NCI-H748 (cell line): ENCODE results near the gene CFAP410.

Source experiments
- DNase-seq: peaks from one replicate; lab custom pipeline; 2025; ENCODE audit not compliant: unreplicated experiment; lab: John Stamatoyannopoulos, UW

The CFAP410 gene

GRCh38 chr21:44318489-44319285 is 20.5 kb downstream of the CFAP410 start:
- no peak for DNase-seq

- DNase-seq = no peak
Observed at GRCh38 chr21:44317871-44318270, 21.3 kb downstream of the CFAP410 start.

- DNase-seq = no peak
Observed at GRCh38 chr21:44317241-44317782, 21.9 kb downstream of the CFAP410 start.

- no peak for DNase-seq
Observed at GRCh38 chr21:44316277-44316900, 22.8 kb downstream of the CFAP410 start.

GRCh38 chr21:44315691-44316203 is 23.4 kb downstream of the CFAP410 start:
- no peak for DNase-seq

- DNase-seq = no peak
Observed at GRCh38 chr21:44314561-44314960, 24.6 kb downstream of the CFAP410 start.

GRCh38 chr21:44314128-44314527 is 25.1 kb downstream of the CFAP410 start:
- DNase-seq = no peak

- DNase-seq = no peak
Observed at GRCh38 chr21:44313451-44313850, 25.7 kb downstream of the CFAP410 start.

GRCh38 chr21:44312716-44313115 is 26.5 kb downstream of the CFAP410 start:
- DNase-seq = no peak

- no peak for DNase-seq
Observed at GRCh38 chr21:44312089-44312488, 27.1 kb downstream of the CFAP410 start.

GRCh38 chr21:44310628-44311507 is 28.3 kb downstream of the CFAP410 start:
- no peak for DNase-seq

GRCh38 chr21:44306936-44307704 is 32.1 kb downstream of the CFAP410 start:
- no peak for DNase-seq

- no peak for DNase-seq
Observed at GRCh38 chr21:44305691-44306090, 33.5 kb downstream of the CFAP410 start.

- peak; percentile 27 for DNase-seq
Observed at GRCh38 chr21:44304877-44305293, 34.3 kb downstream of the CFAP410 start.

- no peak for DNase-seq
Observed at GRCh38 chr21:44304011-44304616, 35.1 kb downstream of the CFAP410 start.

GRCh38 chr21:44303490-44303981 is 35.7 kb downstream of the CFAP410 start:
- DNase-seq = no peak

- DNase-seq = peak; percentile 43
Observed at GRCh38 chr21:44302573-44303401, 36.4 kb downstream of the CFAP410 start.

- no peak for DNase-seq
Observed at GRCh38 chr21:44301961-44302406, 37.2 kb downstream of the CFAP410 start.

GRCh38 chr21:44301141-44301540 is 38.0 kb downstream of the CFAP410 start:
- DNase-seq = no peak
